Neural progenitor cell (in vitro differentiated cells): Measurements from ENCODE around the gene CSF1R. TPM values are rescaled to one million over a fixed set of nuclear protein-coding genes. Genes with fewer than 3 reads are reported as not detected.

Experiments
- DNase-seq: peaks from one replicate; pipeline ENCODE4 v3.0.0-alpha.2; 2016; ENCODE audit warnings: low spot score
- H2AFZ ChIP-seq: fragments of 200-600 bp; sonication (generic); replicated peaks from 2 replicates; pipeline ENCODE4 v1.6.1; 2016; ENCODE audit warnings: antibody characterized with exemption
- H3F3A ChIP-seq: fragments of 200-600 bp; sonication (generic); 2 replicates; pipeline ENCODE4 v1.6.1; 2016; ENCODE audit warnings: antibody characterized with exemption, low read depth
- H3K27ac ChIP-seq: fragments of 200-600 bp; sonication (generic); 2 replicates; pipeline ENCODE4 v1.5.1; 2016; ENCODE audit warnings: mild to moderate bottlenecking
- H3K27me3 ChIP-seq: fragments of 200-600 bp; sonication (generic); 2 replicates; pipeline ENCODE4 v1.6.1; 2016; ENCODE audit warnings: mild to moderate bottlenecking, moderate library complexity
- H3K36me3 ChIP-seq: fragments of 200-600 bp; sonication (generic); 2 replicates; pipeline ENCODE4 v1.5.1; 2016
- H3K4me1 ChIP-seq: fragments of 200-600 bp; sonication (generic); 2 replicates; pipeline ENCODE4 v1.6.1; 2016; ENCODE audit warnings: mixed run types
- H3K4me2 ChIP-seq: fragments of 200-600 bp; sonication (generic); 2 replicates; pipeline ENCODE4 v1.6.1; 2016
- H3K4me3 ChIP-seq: fragments of 200-600 bp; sonication (generic); 2 replicates; pipeline ENCODE4 v1.5.1; 2016
- H3K79me2 ChIP-seq: fragments of 200-600 bp; sonication (generic); 2 replicates; pipeline ENCODE4 v1.6.1; 2016; ENCODE audit warnings: low read depth
- H3K9ac ChIP-seq: fragments of 200-600 bp; sonication (generic); 2 replicates; pipeline ENCODE4 v1.6.1; 2016
- H3K9me3 ChIP-seq: fragments of 200-600 bp; sonication (generic); 2 replicates; pipeline ENCODE4 v1.5.1; 2016; ENCODE audit warnings: low read depth
- H4K20me1 ChIP-seq: fragments of 200-600 bp; sonication (generic); 2 replicates; pipeline ENCODE4 v1.6.1; 2016; ENCODE audit warnings: low read depth
- H3K27ac Mint-ChIP-seq: 3 replicates; pipeline ENCODE4 v1.8.0; 2021; ENCODE audit warnings: mixed read lengths
- H3K27me3 Mint-ChIP-seq: 2 replicates; pipeline ENCODE4 v1.8.0; 2022; ENCODE audit warnings: low read depth, mild to moderate bottlenecking, inconsistent platforms, moderate library complexity, mixed read lengths; ENCODE audit not compliant: insufficient read depth
- H3K36me3 Mint-ChIP-seq: 3 replicates; pipeline ENCODE4 v1.8.0; 2021; ENCODE audit warnings: mixed read lengths
- H3K4me1 Mint-ChIP-seq: 3 replicates; pipeline ENCODE4 v1.8.0; 2021; ENCODE audit warnings: mixed read lengths
- H3K4me3 Mint-ChIP-seq: 3 replicates; pipeline ENCODE4 v1.8.0; 2021; ENCODE audit warnings: mild to moderate bottlenecking, moderate library complexity, mixed read lengths
- H3K9me3 Mint-ChIP-seq: 3 replicates; pipeline ENCODE4 v1.8.0; 2020; ENCODE audit warnings: mixed read lengths
- CTCF ChIP-seq: fragments of 200-600 bp; sonication (generic); IDR thresholded peaks from 2 replicates; pipeline ENCODE4 v1.5.1; 2017; ENCODE audit warnings: antibody characterized with exemption, mild to moderate bottlenecking
- EZH2 ChIP-seq: fragments of 200-600 bp; sonication (generic); IDR thresholded peaks from 2 replicates; pipeline ENCODE4 v1.6.1; 2017; ENCODE audit warnings: antibody characterized with exemption, mild to moderate bottlenecking, moderate library complexity
- EZH2phosphoT487 ChIP-seq: fragments of 200-600 bp; sonication (generic); IDR thresholded peaks from 2 replicates; pipeline ENCODE4 v1.6.1; 2017; ENCODE audit warnings: antibody characterized with exemption
- small RNA-seq: library from RNA; depleted of rRNA; stranded (forward); fragments of <200 nt; gene quantifications from one replicate; pipeline ENCODE3, GENCODE V24; 2015
- total RNA-seq: library from RNA; depleted of rRNA; stranded (reverse); fragments of >200 nt; gene quantifications from 2 replicates; pipeline ENCODE4 v1.2.3, GENCODE V29; 2015; ENCODE audit warnings: low replicate concordance

Gene CSF1R
- total RNA-seq, 1 donor from 2014 or later = not detected

- peaks cover 28% of the 10 kb centered on the region for H3K36me3 ChIP-seq
- no peaks in the 10 kb centered on the region for H4K20me1 ChIP-seq
- DNase-seq = no peak
- no peaks in the 10 kb centered on the region for H3F3A ChIP-seq
- no peaks in the 10 kb centered on the region for H3K27me3 Mint-ChIP-seq
- H3K36me3 Mint-ChIP-seq = peaks cover 30% of the 10 kb centered on the region
- H3K4me3 ChIP-seq = no peak overlapping the region
- H3K9me3 Mint-ChIP-seq = no peaks in the 10 kb centered on the region
- no peak overlapping the region for H3K4me2 ChIP-seq
- no peaks in the 10 kb centered on the region for H3K27me3 ChIP-seq
- H3K79me2 ChIP-seq = peaks cover 10% of the 10 kb centered on the region
- no peaks in the 10 kb centered on the region for H3K4me1 ChIP-seq
- H3K4me1 Mint-ChIP-seq = no peaks in the 10 kb centered on the region
- no peak overlapping the region for H2AFZ ChIP-seq
- no peak overlapping the region for H3K27ac ChIP-seq
- no peaks in the 10 kb centered on the region for H3K9me3 ChIP-seq
- H3K9ac ChIP-seq = no peak overlapping the region
- no peak overlapping the region for H3K4me3 Mint-ChIP-seq
- TF ChIP-seq CTCF (no peak), EZH2 (no peak), EZH2phosphoT487 (no peak)
- H3K27ac Mint-ChIP-seq = no peak overlapping the region
Measured at GRCh38 chr5:150009671-150010387, 76.5 kb downstream of the CSF1R start.

- Histone ChIP-seq H3K4me3 (no peak overlapping the region), H3K4me1 (peaks cover 5% of the 10 kb centered on the region), H3F3A (no peaks in the 10 kb centered on the region), H3K79me2 (peaks cover 38% of the 10 kb centered on the region), H3K36me3 (peaks cover 9% of the 10 kb centered on the region), H2AFZ (no peak overlapping the region), H3K9ac (no peak overlapping the region), H4K20me1 (peaks cover 12% of the 10 kb centered on the region), H3K27me3 (no peaks in the 10 kb centered on the region), H3K9me3 (no peaks in the 10 kb centered on the region), H3K27ac (no peak overlapping the region), H3K4me2 (no peak overlapping the region)
- Mint-ChIP-seq H3K4me1 (peaks cover 6% of the 10 kb centered on the region), H3K4me3 (no peak overlapping the region), H3K27ac (no peak overlapping the region), H3K36me3 (peaks cover 12% of the 10 kb centered on the region), H3K9me3 (no peaks in the 10 kb centered on the region), H3K27me3 (no peaks in the 10 kb centered on the region)
- no peak for DNase-seq
- TF ChIP-seq CTCF (no peak), EZH2phosphoT487 (no peak)
Measured at GRCh38 chr5:150007050-150007449, 79.3 kb downstream of the CSF1R start.

GRCh38 chr5:150006318-150006717 lies 80.0 kb downstream of the CSF1R start:
- Histone ChIP-seq H2AFZ (no peak overlapping the region), H3K27me3 (no peaks in the 10 kb centered on the region), H3K9me3 (no peaks in the 10 kb centered on the region), H3F3A (peaks cover 5% of the 10 kb centered on the region), H3K36me3 (peaks cover 6% of the 10 kb centered on the region), H4K20me1 (peaks cover 20% of the 10 kb centered on the region), H3K79me2 (peaks cover 45% of the 10 kb centered on the region), H3K9ac (no peak overlapping the region), H3K4me3 (no peak overlapping the region), H3K27ac (no peak overlapping the region), H3K4me1 (peaks cover 8% of the 10 kb centered on the region), H3K4me2 (no peak overlapping the region)
- peaks cover 12% of the 10 kb centered on the region for H3K4me1 Mint-ChIP-seq
- TF ChIP-seq CTCF (no peak), EZH2phosphoT487 (no peak), EZH2 (no peak)
- H3K27ac Mint-ChIP-seq = no peak overlapping the region
- no peaks in the 10 kb centered on the region for H3K9me3 Mint-ChIP-seq
- H3K36me3 Mint-ChIP-seq = peaks cover 10% of the 10 kb centered on the region
- no peak for DNase-seq
- H3K4me3 Mint-ChIP-seq = no peak overlapping the region
- H3K27me3 Mint-ChIP-seq = peaks cover 2% of the 10 kb centered on the region

Small RNAs within 50 kb of the gene (small RNA-seq; reads per million reads assigned to genes)
- not detected for gene RF00019

Other genes starting within 250 kb of the CSF1R start
- not detected in 2 replicates for gene PDE6A, start 141.8 kb downstream of the CSF1R start, total RNA-seq
- gene SLC26A2, start 125.8 kb downstream of the CSF1R start, total RNA-seq = 14.0 and 20.1 TPM in 2 replicates
- 4.1 and 4.7 TPM in 2 replicates for gene TIGD6, start 85.9 kb downstream of the CSF1R start, total RNA-seq
- gene HMGXB3, start 85.8 kb downstream of the CSF1R start, total RNA-seq = 23.1 and 31.3 TPM in 2 replicates
- 8.9 and 16.6 TPM in 2 replicates for gene PDGFRB, start 69.3 kb upstream of the CSF1R start, total RNA-seq
- gene CDX1, start 80.2 kb upstream of the CSF1R start, total RNA-seq = not detected in 2 replicates
- gene SLC6A7, start 103.5 kb upstream of the CSF1R start, total RNA-seq = not detected in 2 replicates
- 0.09 and 0.28 TPM in 2 replicates for gene CAMK2A, start 203.2 kb upstream of the CSF1R start, total RNA-seq
- 4.2 and 13.1 TPM in 2 replicates for gene ARSI, start 216.4 kb upstream of the CSF1R start, total RNA-seq